BE2C (cell line): Measurements from ENCODE around the gene EYS.
"Not testable (repeated sequence)": the region's sequence is repeated elsewhere in the genome, so short reads cannot be mapped to it uniquely, and the experiment has no call there.

ENCODE experiments used
- DNase-seq: peaks from one replicate; pipeline ENCODE4 v3.0.0-alpha.2; 2020
- H3K27me3 ChIP-seq: fragments of 250-450 bp; sonication (Bioruptor Pico); 2 replicates; pipeline ENCODE4 v1.5.1; 2020; ENCODE audit warnings: mild to moderate bottlenecking
- H3K36me3 ChIP-seq: fragments of 250-450 bp; sonication (Bioruptor Pico); 2 replicates; pipeline ENCODE4 v1.5.1; 2020; ENCODE audit warnings: mild to moderate bottlenecking
- H3K4me1 ChIP-seq: fragments of 250-450 bp; sonication (Bioruptor Pico); 2 replicates; pipeline ENCODE4 v1.5.1; 2020
- H3K4me3 ChIP-seq: 2 replicates; pipeline ENCODE4 v1.5.1; 2011; ENCODE audit warnings: low read depth, low read length
- H3K9me3 ChIP-seq: fragments of 250-450 bp; sonication (Bioruptor Pico); 2 replicates; pipeline ENCODE4 v1.5.1; 2020
- CTCF ChIP-seq: IDR thresholded peaks from 2 replicates; pipeline ENCODE4 v1.5.1; 2012; ENCODE audit warnings: mild to moderate bottlenecking, low read depth, low read length

EYS gene

GRCh38 chr6:64250126-64250525 is 1456.9 kb downstream of the EYS start:
- DNase-seq, result no peak
- H3K27me3 ChIP-seq, result no peaks in the 10 kb centered on the region
- 0 out of 2 replicates have a peak, but pooled peaks have one; percentile 28 for TF ChIP-seq CTCF
- no peaks in the 10 kb centered on the region for H3K36me3 ChIP-seq
- no peak overlapping the region for H3K4me3 ChIP-seq
- H3K4me1 ChIP-seq, result no peaks in the 10 kb centered on the region
- no peaks in the 10 kb centered on the region for H3K9me3 ChIP-seq

DNA sequence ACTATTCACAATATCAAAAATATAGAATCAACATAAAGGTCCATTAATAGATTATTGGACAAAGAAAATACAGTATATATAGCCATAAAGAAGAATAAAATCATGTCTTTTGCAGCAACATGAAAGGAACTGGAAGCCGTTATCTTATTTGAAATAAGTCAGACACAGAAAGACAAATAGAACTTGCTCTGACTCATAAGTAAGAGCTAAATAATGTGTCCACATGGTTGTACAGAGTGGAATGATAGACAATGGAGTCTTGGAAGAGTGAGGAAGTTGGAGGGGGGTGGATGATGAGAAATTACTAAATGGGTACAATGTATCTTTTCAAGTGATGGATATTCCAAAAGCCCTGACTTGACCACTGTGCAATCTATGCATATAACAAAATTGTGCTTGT is 1457.9 kb downstream of the EYS start:
- no peak overlapping the region for H3K4me3 ChIP-seq
- H3K4me1 ChIP-seq, result no peaks in the 10 kb centered on the region
- no peaks in the 10 kb centered on the region for H3K9me3 ChIP-seq
- no peak for TF ChIP-seq CTCF
- H3K36me3 ChIP-seq, result no peaks in the 10 kb centered on the region
- DNase-seq, result no peak
- H3K27me3 ChIP-seq, result no peaks in the 10 kb centered on the region

- H3K4me1 ChIP-seq, result no peaks in the 10 kb centered on the region
- no peak for TF ChIP-seq CTCF
- H3K27me3 ChIP-seq, result no peaks in the 10 kb centered on the region
- no peaks in the 10 kb centered on the region for H3K36me3 ChIP-seq
- no peak overlapping the region for H3K4me3 ChIP-seq
- H3K9me3 ChIP-seq, result no peaks in the 10 kb centered on the region; the same call in 1 of the 2 replicates
- DNase-seq, result no peak
These were observed 1463.4 kb downstream of the EYS start for GRCh38 chr6:64243618-64244017.

GRCh38 chr6:64238908-64239307 is 1468.1 kb downstream of the EYS start:
- not testable (repeated sequence) for H3K36me3 ChIP-seq, H3K4me1 ChIP-seq, H3K4me3 ChIP-seq, DNase-seq, H3K27me3 ChIP-seq, H3K9me3 ChIP-seq

GRCh38 chr6:64238071-64238470 is 1469.0 kb downstream of the EYS start:
- no peak overlapping the region for H3K4me3 ChIP-seq
- TF ChIP-seq CTCF, result no peak
- no peak for DNase-seq
- no peaks in the 10 kb centered on the region for H3K27me3 ChIP-seq
- H3K36me3 ChIP-seq, result no peaks in the 10 kb centered on the region
- H3K4me1 ChIP-seq, result no peaks in the 10 kb centered on the region
- H3K9me3 ChIP-seq, result no peaks in the 10 kb centered on the region; the same call in 1 of the 2 replicates

DNA sequence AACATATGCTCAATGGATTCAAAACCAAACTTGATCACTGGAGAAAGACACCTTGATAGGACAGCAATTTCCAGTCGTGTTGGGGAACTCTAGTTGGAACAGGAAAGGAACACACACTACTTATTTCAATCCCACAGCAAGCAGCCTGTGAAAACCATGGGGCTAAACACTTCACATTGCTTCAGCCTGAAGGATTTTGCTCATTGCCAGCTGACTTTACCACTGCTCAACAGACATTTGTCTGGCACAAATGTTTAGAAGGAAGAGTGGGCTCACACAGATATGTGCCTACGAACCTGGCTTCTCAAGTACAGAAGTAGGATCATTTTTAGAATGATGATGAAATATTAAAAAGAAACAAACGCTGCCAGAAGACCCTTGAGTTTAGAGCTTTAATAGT is 1473.3 kb downstream of the EYS start:
- DNase-seq, result no peak
- H3K4me3 ChIP-seq, result no peak overlapping the region
- H3K4me1 ChIP-seq, result peaks cover 3% of the 10 kb centered on the region; the same call in 1 of the 2 replicates
- no peaks in the 10 kb centered on the region for H3K9me3 ChIP-seq
- no peaks in the 10 kb centered on the region for H3K27me3 ChIP-seq
- no peak for TF ChIP-seq CTCF
- no peaks in the 10 kb centered on the region for H3K36me3 ChIP-seq

DNA sequence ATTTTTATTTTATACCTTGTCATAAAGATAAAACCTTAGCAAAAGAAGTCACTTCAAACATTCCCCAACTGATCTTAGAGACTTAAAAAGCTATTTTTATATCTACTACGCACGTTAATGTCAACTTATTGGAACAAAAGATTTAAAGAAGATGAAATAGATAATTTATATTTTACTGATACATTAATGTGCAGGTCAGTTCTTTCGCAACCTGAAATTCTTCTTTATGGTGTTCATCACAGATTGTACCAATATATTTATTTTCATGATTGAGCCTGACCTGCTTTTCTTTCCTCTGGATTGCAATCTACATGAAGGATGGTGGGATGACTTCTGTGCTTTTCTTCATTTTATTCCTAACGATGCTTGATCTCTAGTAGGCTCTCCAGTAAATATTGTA is 1475.1 kb downstream of the EYS start:
- no peaks in the 10 kb centered on the region for H3K27me3 ChIP-seq
- TF ChIP-seq CTCF, result no peak
- no peaks in the 10 kb centered on the region for H3K36me3 ChIP-seq
- H3K4me3 ChIP-seq, result no peak overlapping the region
- no peak for DNase-seq
- no peaks in the 10 kb centered on the region for H3K9me3 ChIP-seq
- H3K4me1 ChIP-seq, result peaks cover 3% of the 10 kb centered on the region; the same call in 1 of the 2 replicates
